Measurements from ENCODE around the gene KYAT1. TPM values are rescaled to one million over a fixed set of nuclear protein-coding genes. Genes with fewer than 3 reads are reported as not detected.
"Not testable (repeated sequence)": the region's sequence is repeated elsewhere in the genome, so short reads cannot be mapped to it uniquely, and the experiment has no call there.

The KYAT1 gene
- total and polyA plus RNA-seq, 2 of the 8 experiments (the other 6 are each of a cell fraction or from before 2014, with no cell fraction given) = 30.4 to 42.2 TPM

DNA sequence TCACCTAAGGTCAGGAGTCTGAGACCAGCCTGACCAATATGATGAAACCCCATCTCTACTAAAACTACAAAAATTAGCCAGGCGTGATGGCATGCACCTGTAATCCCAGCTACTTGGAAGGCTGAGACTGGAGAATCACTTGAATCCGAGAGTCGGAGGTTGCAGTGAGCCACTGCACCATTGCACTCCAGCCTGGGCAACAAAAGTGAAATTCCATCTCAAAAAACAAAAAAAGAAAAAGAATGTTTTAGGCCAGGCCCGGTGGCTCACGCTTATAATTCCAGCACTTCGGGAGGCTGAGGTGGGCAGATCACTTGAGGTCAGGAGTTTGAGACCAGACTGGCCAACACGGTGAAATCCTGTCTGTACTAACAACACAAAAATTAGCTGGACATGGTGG is 23.3 kb downstream of the KYAT1 start:
- H4K20me1 ChIP-seq (replicated peaks in 1 of 2; ENCODE audit: control insufficient read depth in 1 of 2, insufficient read depth in 2 of 2, low read length in 2 of 2); DNase-seq (ENCODE audit: low read depth in 1 of 2, low spot score in 2 of 2); FAIRE-seq; H3K23ac ChIP-seq (ENCODE audit: insufficient read length); H3K14ac ChIP-seq (ENCODE audit: insufficient read length); H3K27ac ChIP-seq (ENCODE audit: low read depth, low read length); H3K79me1 ChIP-seq (ENCODE audit: low read depth, low read length); H4K91ac ChIP-seq (replicated peaks; ENCODE audit: insufficient read length, low read length); H3K36me3 ChIP-seq (ENCODE audit: control insufficient read depth in 2 of 4, insufficient read depth in 4 of 4, low read length in 3 of 4); H2BK120ac ChIP-seq (replicated peaks; ENCODE audit: low read depth, low read length); H4K5ac ChIP-seq (ENCODE audit: insufficient read length, low read depth, low read length); H3K9me3 ChIP-seq (ENCODE audit: insufficient read depth in 2 of 2, low read depth in 1 of 2, low read length in 1 of 2); H3K4me2 ChIP-seq (ENCODE audit: insufficient read depth in 1 of 2, low read depth in 2 of 2, low read length in 2 of 2); H3K9ac ChIP-seq (replicated peaks in 1 of 4; ENCODE audit: extremely low read depth in 1 of 4, low read depth in 3 of 4, low read length in 3 of 4); H3K4me1 ChIP-seq (replicated peaks in 1 of 4; ENCODE audit: control insufficient read depth in 3 of 4, insufficient read depth in 4 of 4, low read length in 3 of 4); H2BK5ac ChIP-seq (ENCODE audit: low read depth, low read length); H3K4me3 ChIP-seq (ENCODE audit: extremely low read depth in 1 of 4, insufficient read depth in 2 of 4, low read depth in 3 of 4, low read length in 4 of 4); H3K56ac ChIP-seq (replicated peaks; ENCODE audit: insufficient read length, low read depth, low read length); H2AK5ac ChIP-seq (ENCODE audit: low read depth, low read length); H3K18ac ChIP-seq (ENCODE audit: extremely low read depth, low read length); H2BK12ac ChIP-seq (ENCODE audit: low read depth, low read length); H4K8ac ChIP-seq (ENCODE audit: extremely low read depth, insufficient read depth, low read length); H2AFZ ChIP-seq (ENCODE audit: low read length); H3K4ac ChIP-seq (replicated peaks; ENCODE audit: insufficient read length, low read depth, low read length); H3K27me3 ChIP-seq (replicated peaks in 1 of 4; ENCODE audit: control insufficient read depth in 3 of 4, extremely low read depth in 1 of 4, insufficient read depth in 3 of 4, low read length in 3 of 4); H2BK20ac ChIP-seq (ENCODE audit: low read length); H3K79me2 ChIP-seq (ENCODE audit: control insufficient read depth in 1 of 2, insufficient read depth in 2 of 2, low read length in 2 of 2); H3K23me2 ChIP-seq (ENCODE audit: low read depth, low read length); H2BK15ac ChIP-seq (ENCODE audit: low read length): not testable (repeated sequence)
- ChIA-PET POLR2A (ENCODE audit: partially characterized antibody) (interaction anchor here (1.0 to 1.5 kb wide), 2 partner anchors 34 to 73 kb away, joined by 3 to 5 read pairs; no protein-coding TSS in a partner anchor), CTCF (ENCODE audit: partially characterized antibody) (interaction anchor here (0.7 to 8.8 kb wide), 4 partner anchors 18 to 773 kb away, joined by 3 to 139 read pairs (median 68); partner anchors contain the start of genes KYAT1, LRRC8A and PHYHD1)
- WGBS, 2 experiments (ENCODE audit: extremely low coverage in 1 of 2, insufficient coverage in 1 of 2, insufficient read length in 1 of 2, insufficient replicate concordance in 2 of 2, low coverage in 1 of 2, low lambda C conversion rate in 2 of 2, missing lambda C conversion rate in 1 of 2) = 100% methylated on average over 7 of the region's 7 CpGs; no CpG with 5 or more reads in 1 of the 2 experiments

DNA sequence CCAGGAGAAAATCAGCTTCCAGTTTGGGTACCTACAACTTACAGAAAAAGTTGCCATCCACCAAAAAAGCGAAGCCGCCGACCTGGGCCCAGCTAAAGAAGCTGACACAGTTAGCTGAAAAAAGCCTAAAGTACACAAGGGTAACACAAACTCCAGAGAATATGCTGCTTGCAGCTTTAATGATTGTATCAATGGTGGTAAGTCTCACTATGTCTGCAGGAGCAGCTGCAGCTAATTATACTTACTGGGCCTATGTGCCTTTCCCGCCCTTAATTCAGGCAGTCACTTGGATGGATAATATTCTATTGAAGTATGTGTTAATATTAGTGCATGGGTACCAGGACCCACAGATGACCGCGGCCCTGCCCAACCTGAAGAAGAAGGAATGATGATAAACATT is 27.3 kb downstream of the KYAT1 start:
- H3K79me1 ChIP-seq (ENCODE audit: low read depth, low read length); H2BK120ac ChIP-seq (replicated peaks; ENCODE audit: low read depth, low read length); H3K18ac ChIP-seq (ENCODE audit: extremely low read depth, low read length); H2BK20ac ChIP-seq (ENCODE audit: low read length); H4K91ac ChIP-seq (replicated peaks; ENCODE audit: insufficient read length, low read length); H3K56ac ChIP-seq (replicated peaks; ENCODE audit: insufficient read length, low read depth, low read length); H3K27me3 ChIP-seq (replicated peaks in 1 of 4; ENCODE audit: control insufficient read depth in 3 of 4, extremely low read depth in 1 of 4, insufficient read depth in 3 of 4, low read length in 3 of 4); DNase-seq (ENCODE audit: low read depth in 1 of 2, low spot score in 2 of 2); H3K36me3 ChIP-seq (ENCODE audit: control insufficient read depth in 2 of 4, insufficient read depth in 4 of 4, low read length in 3 of 4); H3K79me2 ChIP-seq (ENCODE audit: control insufficient read depth in 1 of 2, insufficient read depth in 2 of 2, low read length in 2 of 2); FAIRE-seq; H3K23ac ChIP-seq (ENCODE audit: insufficient read length); H3K4ac ChIP-seq (replicated peaks; ENCODE audit: insufficient read length, low read depth, low read length); H3K4me1 ChIP-seq (replicated peaks in 1 of 4; ENCODE audit: control insufficient read depth in 3 of 4, insufficient read depth in 4 of 4, low read length in 3 of 4); H2BK5ac ChIP-seq (ENCODE audit: low read depth, low read length); H3K14ac ChIP-seq (ENCODE audit: insufficient read length); H3K4me2 ChIP-seq (ENCODE audit: insufficient read depth in 1 of 2, low read depth in 2 of 2, low read length in 2 of 2); H3K27ac ChIP-seq (ENCODE audit: low read depth, low read length); H4K8ac ChIP-seq (ENCODE audit: extremely low read depth, insufficient read depth, low read length); H2BK12ac ChIP-seq (ENCODE audit: low read depth, low read length); H3K4me3 ChIP-seq (ENCODE audit: extremely low read depth in 1 of 4, insufficient read depth in 2 of 4, low read depth in 3 of 4, low read length in 4 of 4); H3K9ac ChIP-seq (replicated peaks in 1 of 4; ENCODE audit: extremely low read depth in 1 of 4, low read depth in 3 of 4, low read length in 3 of 4); H4K5ac ChIP-seq (ENCODE audit: insufficient read length, low read depth, low read length); H2AK5ac ChIP-seq (ENCODE audit: low read depth, low read length); POLR2A ChIA-PET (ENCODE audit: partially characterized antibody); H3K23me2 ChIP-seq (ENCODE audit: low read depth, low read length); H2AFZ ChIP-seq (ENCODE audit: low read length); H4K20me1 ChIP-seq (replicated peaks in 1 of 2; ENCODE audit: control insufficient read depth in 1 of 2, insufficient read depth in 2 of 2, low read length in 2 of 2); H2BK15ac ChIP-seq (ENCODE audit: low read length): not testable (repeated sequence)
- WGBS, 2 experiments (ENCODE audit: extremely low coverage in 1 of 2, insufficient coverage in 1 of 2, insufficient read length in 1 of 2, insufficient replicate concordance in 2 of 2, low coverage in 1 of 2, low lambda C conversion rate in 2 of 2, missing lambda C conversion rate in 1 of 2) = 96% methylated on average over 6 of the region's 6 CpGs; no CpG with 5 or more reads in 1 of the 2 experiments
- CTCF ChIA-PET (ENCODE audit: partially characterized antibody) = interaction anchor here (0.6 to 4.3 kb wide), 5 partner anchors 8 to 389 kb away, joined by 3 to 44 read pairs (median 4); no protein-coding TSS in a partner anchor
- H3K9me3 ChIP-seq (ENCODE audit: insufficient read depth in 2 of 2, low read depth in 1 of 2, low read length in 1 of 2) = peaks cover 8 to 12% of the 10 kb centered on the region in 2 experiments; a peak in 3 of 4 replicates

All from H1 (cell line).